Neural progenitor cell (in vitro differentiated cells): ENCODE data around the gene SCFD2.

Experiments used
- EZH2 ChIP-seq: fragments of 200-600 bp; sonication (generic); IDR thresholded peaks from 2 replicates; pipeline ENCODE4 v1.6.1; 2017; ENCODE audit warnings: antibody characterized with exemption, mild to moderate bottlenecking, moderate library complexity
- TF ChIP-seq, protein P1 (sequence below): fragments of 200-600 bp; sonication (generic); IDR thresholded peaks from 2 replicates; pipeline ENCODE4 v1.5.1; 2017; ENCODE audit warnings: antibody characterized with exemption, mild to moderate bottlenecking

DNA sequence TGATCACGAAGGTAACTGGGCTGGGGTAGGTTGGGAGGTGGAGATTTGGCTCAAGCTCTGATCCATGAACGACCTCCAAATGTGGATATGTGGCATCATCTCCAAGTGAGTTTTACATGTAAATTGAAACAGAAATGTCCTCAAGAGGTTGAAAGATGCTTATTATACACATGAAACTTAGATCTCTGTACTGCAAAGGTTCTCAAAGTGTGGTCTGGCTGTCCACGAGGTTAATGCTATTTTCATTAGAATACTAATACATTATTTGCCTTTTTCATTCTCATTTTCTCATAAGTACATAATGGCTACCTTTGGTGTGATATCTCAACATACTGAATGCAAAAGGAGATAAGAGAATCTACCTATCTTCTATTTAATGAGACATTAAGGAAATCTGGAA, 305.6 kb downstream of the SCFD2 start:
- TF ChIP-seq, protein P1, sequence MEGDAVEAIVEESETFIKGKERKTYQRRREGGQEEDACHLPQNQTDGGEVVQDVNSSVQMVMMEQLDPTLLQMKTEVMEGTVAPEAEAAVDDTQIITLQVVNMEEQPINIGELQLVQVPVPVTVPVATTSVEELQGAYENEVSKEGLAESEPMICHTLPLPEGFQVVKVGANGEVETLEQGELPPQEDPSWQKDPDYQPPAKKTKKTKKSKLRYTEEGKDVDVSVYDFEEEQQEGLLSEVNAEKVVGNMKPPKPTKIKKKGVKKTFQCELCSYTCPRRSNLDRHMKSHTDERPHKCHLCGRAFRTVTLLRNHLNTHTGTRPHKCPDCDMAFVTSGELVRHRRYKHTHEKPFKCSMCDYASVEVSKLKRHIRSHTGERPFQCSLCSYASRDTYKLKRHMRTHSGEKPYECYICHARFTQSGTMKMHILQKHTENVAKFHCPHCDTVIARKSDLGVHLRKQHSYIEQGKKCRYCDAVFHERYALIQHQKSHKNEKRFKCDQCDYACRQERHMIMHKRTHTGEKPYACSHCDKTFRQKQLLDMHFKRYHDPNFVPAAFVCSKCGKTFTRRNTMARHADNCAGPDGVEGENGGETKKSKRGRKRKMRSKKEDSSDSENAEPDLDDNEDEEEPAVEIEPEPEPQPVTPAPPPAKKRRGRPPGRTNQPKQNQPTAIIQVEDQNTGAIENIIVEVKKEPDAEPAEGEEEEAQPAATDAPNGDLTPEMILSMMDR = no peak
- TF ChIP-seq EZH2 = no peak
